ENCODE results near the gene NEIL1.

The NEIL1 gene

DNA sequence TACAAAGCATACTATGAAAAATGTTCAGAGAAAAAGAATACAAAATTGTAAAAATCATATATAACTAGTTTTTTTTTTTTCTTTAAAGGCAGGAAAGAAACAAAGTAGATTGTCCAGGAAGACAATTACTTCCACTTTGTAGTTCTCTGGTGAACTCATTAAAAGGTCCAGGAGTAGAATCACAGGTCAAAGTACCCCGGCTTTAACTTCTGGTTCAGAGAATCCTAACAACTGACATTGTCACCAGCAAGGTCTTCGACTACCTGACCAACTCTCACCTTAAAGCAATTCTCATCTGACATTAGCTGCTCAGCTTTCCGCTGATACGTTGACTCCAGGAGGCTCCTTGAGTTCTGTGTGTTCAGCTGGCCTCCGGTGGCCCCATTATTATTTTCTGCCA, 37.1 kb downstream of the NEIL1 start:
- DNase-seq = peak; percentile 74

- DNase-seq = peak; percentile 76
Observed at GRCh38 chr15:75389791-75390382, 43.0 kb downstream of the NEIL1 start.

- DNase-seq = no peak
Observed at GRCh38 chr15:75397494-75397893, 50.7 kb downstream of the NEIL1 start.

- DNase-seq = no peak
Observed at GRCh38 chr15:75403892-75404291, 57.1 kb downstream of the NEIL1 start.
